Nephron (organoid): ENCODE data around the gene NCK2.

ENCODE experiments used
- H3K27ac Mint-ChIP-seq, 3 experiments: 2 replicates each; pipeline ENCODE4 v1.8.0; 2020; ENCODE audit warnings: mixed read lengths in 3 of 3, mild to moderate bottlenecking in 2 of 3, moderate library complexity in 1 of 3
- H3K27me3 Mint-ChIP-seq: 2 replicates; pipeline ENCODE4 v1.8.0; 2021; ENCODE audit warnings: low read depth, mild to moderate bottlenecking, moderate library complexity, mixed read lengths
- H3K36me3 Mint-ChIP-seq: 2 replicates; pipeline ENCODE4 v1.8.0; 2020; ENCODE audit warnings: low read depth, mixed read lengths
- H3K4me1 Mint-ChIP-seq: 2 replicates; pipeline ENCODE4 v1.8.0; 2020; ENCODE audit warnings: mixed read lengths
- H3K4me3 Mint-ChIP-seq, 3 experiments: 2 replicates each; pipeline ENCODE4 v1.8.0; 2020; ENCODE audit warnings: mild to moderate bottlenecking in 3 of 3, mixed read lengths in 3 of 3, moderate library complexity in 2 of 3
- H3K9me3 Mint-ChIP-seq: 2 replicates; pipeline ENCODE4 v1.8.0; 2020; ENCODE audit warnings: mixed read lengths
- CTCF ChIP-seq, 3 experiments: fragments of 200-600 bp; sonication (generic); IDR thresholded peaks; one replicate each; pipeline ENCODE4 v1.5.0; 2021; ENCODE audit warnings: antibody characterized with exemption in 3 of 3; ENCODE audit not compliant: unreplicated experiment in 3 of 3

The NCK2 gene

GRCh38 chr2:105874466-105874865, 129.8 kb downstream of the NCK2 start:
- Mint-ChIP-seq H3K9me3 (no peaks in the 10 kb centered on the region), H3K4me1 (peaks cover 51% of the 10 kb centered on the region), H3K4me3 (no peak overlapping the region), H3K27me3 (no peaks in the 10 kb centered on the region), H3K36me3 (peaks cover 35% of the 10 kb centered on the region), H3K27ac (no peak overlapping the region)
- no peak for TF ChIP-seq CTCF (IDR thresholded peaks at IDR 0.05; ENCODE audit: unreplicated experiment in 3 of 3)

GRCh38 chr2:105875241-105875640, 130.5 kb downstream of the NCK2 start:
- H3K9me3 Mint-ChIP-seq, result no peaks in the 10 kb centered on the region

GRCh38 chr2:105876191-105876590, 131.5 kb downstream of the NCK2 start:
- Mint-ChIP-seq H3K36me3 (peaks cover 40% of the 10 kb centered on the region), H3K27ac (peak overlapping the region; percentile 16 to 54 (median 54)), H3K4me3 (no peak overlapping the region), H3K9me3 (no peaks in the 10 kb centered on the region), H3K27me3 (no peaks in the 10 kb centered on the region), H3K4me1 (peaks cover 49% of the 10 kb centered on the region)
- no peak for TF ChIP-seq CTCF (IDR thresholded peaks at IDR 0.05; ENCODE audit: unreplicated experiment in 3 of 3)

More at GRCh38 chr2:105875241-105875640, 130.5 kb downstream of the NCK2 start:
- Mint-ChIP-seq H3K27me3 (no peaks in the 10 kb centered on the region), H3K27ac (no peak overlapping the region), H3K4me3 (no peak overlapping the region), H3K36me3 (peaks cover 39% of the 10 kb centered on the region), H3K4me1 (peaks cover 54% of the 10 kb centered on the region)
- TF ChIP-seq CTCF (IDR thresholded peaks at IDR 0.05; ENCODE audit: unreplicated experiment in 3 of 3), result no peak

- Mint-ChIP-seq H3K36me3 (peaks cover 51% of the 10 kb centered on the region), H3K27me3 (no peaks in the 10 kb centered on the region), H3K27ac (peak overlapping the region; percentile 48 to 73 (median 61)), H3K9me3 (no peaks in the 10 kb centered on the region), H3K4me3 (no peak overlapping the region), H3K4me1 (peaks cover 52% of the 10 kb centered on the region)
- no peak for TF ChIP-seq CTCF (IDR thresholded peaks at IDR 0.05; ENCODE audit: unreplicated experiment in 3 of 3)
Measured at GRCh38 chr2:105877945-105878344, 133.2 kb downstream of the NCK2 start.

- no peak overlapping the region for H3K27ac Mint-ChIP-seq
Measured at GRCh38 chr2:105879106-105879802, 134.5 kb downstream of the NCK2 start.

More at GRCh38 chr2:105879106-105879802, 134.5 kb downstream of the NCK2 start:
- Mint-ChIP-seq H3K4me3 (no peak overlapping the region), H3K4me1 (peaks cover 53% of the 10 kb centered on the region), H3K36me3 (peaks cover 59% of the 10 kb centered on the region), H3K27me3 (no peaks in the 10 kb centered on the region), H3K9me3 (no peaks in the 10 kb centered on the region)
- TF ChIP-seq CTCF (IDR thresholded peaks at IDR 0.05; ENCODE audit: unreplicated experiment in 3 of 3), result no peak
